H9 (cell line): ENCODE measurements around the gene SEC16B. TPM values are rescaled to one million over a fixed set of nuclear protein-coding genes. Genes with fewer than 3 reads are reported as not detected.

ENCODE experiments used
- DNase-seq: peaks from one replicate; pipeline ENCODE4 v3.0.0-alpha.2; 2017
- H2AFZ ChIP-seq: one replicate; pipeline ENCODE4 v1.6.1; 2013; ENCODE audit warnings: mild to moderate bottlenecking, low read length, control low read depth, moderate library complexity
- H2AK5ac ChIP-seq: 2 replicates; pipeline ENCODE4 v1.6.1; 2013; ENCODE audit warnings: low read length, control low read depth, mixed read lengths; ENCODE audit not compliant: insufficient read length
- H2BK120ac ChIP-seq: one replicate; pipeline ENCODE4 v1.6.1; 2013; ENCODE audit warnings: low read depth, mild to moderate bottlenecking, low read length, control low read depth, inconsistent platforms; ENCODE audit not compliant: poor library complexity, severe bottlenecking
- H2BK12ac ChIP-seq: 2 replicates; pipeline ENCODE4 v1.6.1; 2013; ENCODE audit warnings: low read length, control low read depth, mixed read lengths, low read depth; ENCODE audit not compliant: insufficient read length
- H2BK15ac ChIP-seq: 2 replicates; pipeline ENCODE4 v1.6.1; 2013; ENCODE audit warnings: low read depth, low read length, control low read depth
- H2BK20ac ChIP-seq: one replicate; pipeline ENCODE4 v1.6.1; 2013; ENCODE audit warnings: low read depth, mild to moderate bottlenecking, low read length, control low read depth, inconsistent platforms; ENCODE audit not compliant: poor library complexity, severe bottlenecking
- H2BK5ac ChIP-seq: 2 replicates; pipeline ENCODE4 v1.6.1; 2013; ENCODE audit warnings: low read length, control low read depth, mixed read lengths; ENCODE audit not compliant: insufficient read length
- H3K14ac ChIP-seq: 2 replicates; pipeline ENCODE4 v1.6.1; 2013; ENCODE audit warnings: low read length, control low read depth; ENCODE audit not compliant: insufficient read depth
- H3K18ac ChIP-seq: 2 replicates; pipeline ENCODE4 v1.6.1; 2013; ENCODE audit warnings: low read depth, mild to moderate bottlenecking, mixed read lengths, low read length, control low read depth; ENCODE audit not compliant: insufficient read length
- H3K23ac ChIP-seq: 2 replicates; pipeline ENCODE4 v1.6.1; 2013; ENCODE audit warnings: low read length, control low read depth, mixed read lengths, low read depth; ENCODE audit not compliant: insufficient read length
- H3K23me2 ChIP-seq: 2 replicates; pipeline ENCODE4 v1.6.1; 2013; ENCODE audit warnings: low read depth, mild to moderate bottlenecking, mixed read lengths, low read length, control low read depth; ENCODE audit not compliant: insufficient read length, poor library complexity, severe bottlenecking
- H3K27ac ChIP-seq: 2 replicates; pipeline ENCODE4 v1.5.1; 2013; ENCODE audit warnings: low read length, control low read depth, mixed read lengths, low read depth; ENCODE audit not compliant: insufficient read length
- H3K27me3 ChIP-seq: 2 replicates; pipeline ENCODE4 v1.6.1; 2013; ENCODE audit warnings: low read length, control low read depth, inconsistent platforms; ENCODE audit not compliant: insufficient read depth
- H3K4ac ChIP-seq: 2 replicates; pipeline ENCODE4 v1.6.1; 2013; ENCODE audit warnings: low read depth, mild to moderate bottlenecking, control low read depth, inconsistent platforms, low read length, moderate library complexity
- H3K4me1 ChIP-seq: 2 replicates; pipeline ENCODE4 v1.6.1; 2013; ENCODE audit warnings: low read length, control low read depth, inconsistent platforms; ENCODE audit not compliant: insufficient read depth
- H3K4me2 ChIP-seq: 2 replicates; pipeline ENCODE4 v1.6.1; 2013; ENCODE audit warnings: low read length, control low read depth, mixed read lengths; ENCODE audit not compliant: insufficient read length, insufficient read depth
- H3K56ac ChIP-seq: 2 replicates; pipeline ENCODE4 v1.6.1; 2013; ENCODE audit warnings: low read depth, mild to moderate bottlenecking, mixed read lengths, low read length, control low read depth; ENCODE audit not compliant: insufficient read length
- H3K79me1 ChIP-seq: 2 replicates; pipeline ENCODE4 v1.6.1; 2013; ENCODE audit warnings: low read depth, mild to moderate bottlenecking, moderate library complexity, low read length, control low read depth, inconsistent platforms; ENCODE audit not compliant: insufficient read depth, poor library complexity, severe bottlenecking
- H3K79me2 ChIP-seq: 2 replicates; pipeline ENCODE4 v1.6.1; 2013; ENCODE audit warnings: low read length, control low read depth, inconsistent platforms; ENCODE audit not compliant: insufficient read depth
- H3K9ac ChIP-seq: 2 replicates; pipeline ENCODE4 v1.6.1; 2013; ENCODE audit warnings: low read length, control low read depth, mixed read lengths; ENCODE audit not compliant: insufficient read length; ENCODE audit errors: extremely low read depth
- H3K9me3 ChIP-seq: one replicate; pipeline ENCODE4 v1.6.1; 2013; ENCODE audit warnings: low read depth, low read length, inconsistent platforms; ENCODE audit not compliant: control insufficient read depth
- H3T11ph ChIP-seq: one replicate; pipeline ENCODE4 v1.6.1; 2013; ENCODE audit warnings: mild to moderate bottlenecking, low read length, control low read depth, inconsistent platforms
- H4K20me1 ChIP-seq: one replicate; pipeline ENCODE4 v1.6.1; 2013; ENCODE audit not compliant: control insufficient read depth, insufficient read length, insufficient read depth
- H4K5ac ChIP-seq: 2 replicates; pipeline ENCODE4 v1.6.1; 2013; ENCODE audit warnings: low read depth, mild to moderate bottlenecking, mixed read lengths, low read length, control low read depth; ENCODE audit not compliant: insufficient read length
- H4K8ac ChIP-seq: replicated peaks from 2 replicates; pipeline ENCODE4 v1.6.1; 2013; ENCODE audit warnings: low read length, control low read depth, mixed read lengths, low read depth; ENCODE audit not compliant: insufficient read length
- H4K91ac ChIP-seq: 2 replicates; pipeline ENCODE4 v1.6.1; 2013; ENCODE audit warnings: low read depth, mild to moderate bottlenecking, moderate library complexity, mixed read lengths, low read length, control low read depth; ENCODE audit not compliant: insufficient read length
- H3K27ac Mint-ChIP-seq, 3 experiments: 2 replicates in 2 of 3; 3 replicates in 1 of 3; pipeline ENCODE4 v1.8.0; 2020 to 2021; ENCODE audit warnings: mixed read lengths in 3 of 3, mild to moderate bottlenecking in 1 of 3, moderate library complexity in 1 of 3
- H3K27me3 Mint-ChIP-seq: 2 replicates; pipeline ENCODE4 v1.8.0; 2021; ENCODE audit warnings: low read depth, mild to moderate bottlenecking, moderate library complexity, mixed read lengths
- H3K36me3 Mint-ChIP-seq, 3 experiments: 2 replicates in 2 of 3; 3 replicates in 1 of 3; pipeline ENCODE4 v1.8.0; 2020 to 2021; ENCODE audit warnings: low read depth in 3 of 3, mixed read lengths in 3 of 3; ENCODE audit not compliant: insufficient read depth in 1 of 3
- H3K4me1 Mint-ChIP-seq, 2 experiments: 2 replicates each; pipeline ENCODE4 v1.8.0; 2020; ENCODE audit warnings: mixed read lengths in 2 of 2
- H3K4me3 Mint-ChIP-seq, 2 experiments: 2 replicates in 1 of 2; 3 replicates in 1 of 2; pipeline ENCODE4 v1.8.0; 2020 to 2021; ENCODE audit warnings: mild to moderate bottlenecking in 2 of 2, mixed read lengths in 2 of 2, moderate library complexity in 1 of 2
- H3K9me3 Mint-ChIP-seq, 2 experiments: 2 replicates in 1 of 2; 3 replicates in 1 of 2; pipeline ENCODE4 v1.8.0; 2020; ENCODE audit warnings: mild to moderate bottlenecking in 2 of 2, mixed read lengths in 2 of 2, moderate library complexity in 1 of 2
- WGBS: extraction: QIAGEN DNeasy Blood & Tissue Kit; methylation state at CpG from one replicate; pipeline ENCODE4 v1.1.7; 2013; ENCODE audit warnings: missing lambda C conversion rate, low lambda C conversion rate, mixed read lengths; ENCODE audit not compliant: insufficient read length; ENCODE audit errors: extremely low coverage; 5-methylcytosine and 5-hydroxymethylcytosine counted together
- total RNA-seq: library from RNA; stranded (reverse); gene quantifications from 2 replicates; pipeline ENCODE4 v1.2.1, GENCODE V29; 2021
- TF ChIP-seq, protein P1 (sequence below): fragments of 200-600 bp; sonication (generic); conservative IDR thresholded peaks from 3 replicates; pipeline ENCODE4 v1.8.0; 2021; ENCODE audit warnings: antibody characterized with exemption, mild to moderate bottlenecking

Gene SEC16B
- total RNA-seq, 1 experiment from 2014 or later = 0.83 TPM

DNA sequence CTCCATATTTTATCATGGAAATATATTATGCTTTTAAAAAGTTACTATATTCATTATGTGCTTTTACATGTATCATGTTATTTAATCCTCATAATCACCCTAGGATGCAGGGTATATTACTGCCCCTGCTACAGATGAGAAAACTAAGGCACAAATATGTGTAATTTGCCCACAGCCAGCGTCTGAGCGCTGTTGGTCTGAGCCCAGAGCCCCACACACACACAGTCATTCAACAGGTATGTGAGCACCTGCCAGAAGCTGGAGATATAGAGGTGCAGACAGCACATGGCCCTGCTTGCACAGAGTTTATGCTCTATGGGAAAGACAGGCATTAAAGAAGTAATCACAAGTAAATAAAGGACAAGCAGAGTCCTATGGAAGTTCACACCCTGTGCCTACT lies 49.8 kb upstream of the SEC16B start:
- TF ChIP-seq, protein P1, sequence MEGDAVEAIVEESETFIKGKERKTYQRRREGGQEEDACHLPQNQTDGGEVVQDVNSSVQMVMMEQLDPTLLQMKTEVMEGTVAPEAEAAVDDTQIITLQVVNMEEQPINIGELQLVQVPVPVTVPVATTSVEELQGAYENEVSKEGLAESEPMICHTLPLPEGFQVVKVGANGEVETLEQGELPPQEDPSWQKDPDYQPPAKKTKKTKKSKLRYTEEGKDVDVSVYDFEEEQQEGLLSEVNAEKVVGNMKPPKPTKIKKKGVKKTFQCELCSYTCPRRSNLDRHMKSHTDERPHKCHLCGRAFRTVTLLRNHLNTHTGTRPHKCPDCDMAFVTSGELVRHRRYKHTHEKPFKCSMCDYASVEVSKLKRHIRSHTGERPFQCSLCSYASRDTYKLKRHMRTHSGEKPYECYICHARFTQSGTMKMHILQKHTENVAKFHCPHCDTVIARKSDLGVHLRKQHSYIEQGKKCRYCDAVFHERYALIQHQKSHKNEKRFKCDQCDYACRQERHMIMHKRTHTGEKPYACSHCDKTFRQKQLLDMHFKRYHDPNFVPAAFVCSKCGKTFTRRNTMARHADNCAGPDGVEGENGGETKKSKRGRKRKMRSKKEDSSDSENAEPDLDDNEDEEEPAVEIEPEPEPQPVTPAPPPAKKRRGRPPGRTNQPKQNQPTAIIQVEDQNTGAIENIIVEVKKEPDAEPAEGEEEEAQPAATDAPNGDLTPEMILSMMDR = no peak
- Histone ChIP-seq H2BK15ac (no peak overlapping the region), H3T11ph (no peak overlapping the region), H2BK5ac (no peak overlapping the region), H3K4me1 (no peaks in the 10 kb centered on the region), H2BK20ac (no peak overlapping the region), H3K9ac (no peak overlapping the region), H3K23ac (no peak overlapping the region), H3K23me2 (no peaks in the 10 kb centered on the region), H3K79me1 (no peaks in the 10 kb centered on the region), H3K79me2 (no peaks in the 10 kb centered on the region), H4K91ac (no peak overlapping the region), H3K4me2 (no peak overlapping the region), H4K8ac (no peak overlapping the region), H3K27me3 (no peaks in the 10 kb centered on the region), H2BK120ac (no peak overlapping the region), H3K9me3 (no peaks in the 10 kb centered on the region), H2BK12ac (no peak overlapping the region), H4K5ac (no peak overlapping the region), H3K14ac (no peak overlapping the region), H2AK5ac (no peak overlapping the region), H3K18ac (no peak overlapping the region), H3K4ac (no peak overlapping the region), H4K20me1 (no peaks in the 10 kb centered on the region), H2AFZ (no peak overlapping the region), H3K27ac (no peak overlapping the region), H3K56ac (no peak overlapping the region)
- no CpG with 5 or more reads among the region's 2 CpGs for WGBS
- no peak for DNase-seq
- Mint-ChIP-seq H3K9me3 (peaks cover 9 to 14% of the 10 kb centered on the region in 2 experiments), H3K27me3 (no peaks in the 10 kb centered on the region), H3K36me3 (peaks cover 5 to 14% (median 12%) of the 10 kb centered on the region in 3 experiments), H3K27ac (no peak overlapping the region), H3K4me3 (no peak overlapping the region), H3K4me1 (no peaks in the 10 kb centered on the region)
